ENCODE measurements around the gene PRDX5.

The PRDX5 gene

GRCh38 chr11:64357904-64358535 is 40.1 kb downstream of the PRDX5 start:
- DNase-seq (ENCODE audit: low read depth) = peak; percentile 85
- peak overlapping the region; percentile 53 for H3K4me3 ChIP-seq (ENCODE audit: low read length)
- no peak for TF ChIP-seq CTCF (IDR thresholded peaks at IDR 0.05; ENCODE audit: insufficient read depth, low read depth, low read length, missing control alignments)

GRCh38 chr11:64358536-64358906 is 40.6 kb downstream of the PRDX5 start:
- H3K4me3 ChIP-seq (ENCODE audit: low read length) = peak overlapping the region; percentile 53
- no peak for TF ChIP-seq CTCF (IDR thresholded peaks at IDR 0.05; ENCODE audit: insufficient read depth, low read depth, low read length, missing control alignments)
- DNase-seq (ENCODE audit: low read depth) = no peak

- no peak for TF ChIP-seq CTCF (IDR thresholded peaks at IDR 0.05; ENCODE audit: insufficient read depth, low read depth, low read length, missing control alignments)
- peak within 1 kb of the TSS; percentile 83 for H3K4me3 ChIP-seq (ENCODE audit: low read length)
- DNase-seq (ENCODE audit: low read depth) = peak; percentile 82
Observed at GRCh38 chr11:64358907-64359711, 41.2 kb downstream of the PRDX5 start, which contains the start of gene RPS6KA4. Gene RPS6KA4 (plus strand): TSS chr11:64359162. CDS start chr11:64359236, 74 bp downstream.

- TF ChIP-seq CTCF (IDR thresholded peaks at IDR 0.05; ENCODE audit: insufficient read depth, low read depth, low read length, missing control alignments) = peak; percentile 28
- DNase-seq (ENCODE audit: low read depth) = peak; percentile 72
- H3K4me3 ChIP-seq (ENCODE audit: low read length) = peak overlapping the region; percentile 83
Observed at GRCh38 chr11:64359712-64360445, 42.0 kb downstream of the PRDX5 start.

GRCh38 chr11:64360448-64360921 is 42.6 kb downstream of the PRDX5 start:
- no peak for DNase-seq (ENCODE audit: low read depth)
- H3K4me3 ChIP-seq (ENCODE audit: low read length) = peak overlapping the region; percentile 83
- no peak for TF ChIP-seq CTCF (IDR thresholded peaks at IDR 0.05; ENCODE audit: insufficient read depth, low read depth, low read length, missing control alignments)

- no peak for TF ChIP-seq CTCF (IDR thresholded peaks at IDR 0.05; ENCODE audit: insufficient read depth, low read depth, low read length, missing control alignments)
- H3K4me3 ChIP-seq (ENCODE audit: low read length) = no peak overlapping the region
- DNase-seq (ENCODE audit: low read depth) = no peak
Observed at GRCh38 chr11:64361659-64362058, 43.7 kb downstream of the PRDX5 start.

All from epithelial cell of esophagus (primary cell).